HCT116 (cell line): ENCODE data around the gene TTC9B.

ENCODE experiments used
- CEBPB ChIP-seq: IDR thresholded peaks from 2 replicates; pipeline ENCODE4 v1.6.1; 2012; ENCODE audit warnings: low read depth
- CTCF ChIP-seq, 3 experiments: fragments of 200-600 bp in 1 of 3; sonication (generic) in 1 of 3; IDR thresholded peaks in 2 of 3; conservative IDR thresholded peaks in 1 of 3; 2 replicates each; pipeline ENCODE4 v1.5.1; 2012 to 2017; ENCODE audit warnings: low read depth in 2 of 3, low read length in 2 of 3, antibody characterized with exemption in 1 of 3, borderline replicate concordance in 1 of 3, control low read depth in 1 of 3, mild to moderate bottlenecking in 1 of 3, mixed read lengths in 1 of 3, mixed run types in 1 of 3, moderate library complexity in 1 of 3; ENCODE audit not compliant: insufficient read depth in 1 of 3
- EZH2 ChIP-seq: fragments of 200-600 bp; sonication (generic); IDR thresholded peaks from 2 replicates; pipeline ENCODE4 v1.6.1; 2017; ENCODE audit warnings: antibody characterized with exemption, mixed run types
- JUND ChIP-seq: IDR thresholded peaks from 2 replicates; pipeline ENCODE4 v1.6.1; 2012
- MAX ChIP-seq: IDR thresholded peaks from 2 replicates; pipeline ENCODE4 v1.6.1; 2012
- POLR2A ChIP-seq: IDR thresholded peaks from 2 replicates; pipeline ENCODE4 v1.7.0; 2011; ENCODE audit warnings: borderline replicate concordance; ENCODE audit not compliant: insufficient read depth, insufficient read length; ENCODE audit errors: extremely low read depth
- POLR2AphosphoS5 ChIP-seq: IDR thresholded peaks from 2 replicates; pipeline ENCODE4 v1.6.1; 2011; ENCODE audit warnings: mild to moderate bottlenecking, low read depth, low read length, moderate library complexity
- REST ChIP-seq: IDR thresholded peaks from 2 replicates; pipeline ENCODE4 v1.6.1; 2012; ENCODE audit warnings: low read depth
- SIN3A ChIP-seq: IDR thresholded peaks from 2 replicates; pipeline ENCODE4 v1.6.1; 2012; ENCODE audit warnings: low read depth
- SP1 ChIP-seq: IDR thresholded peaks from 2 replicates; pipeline ENCODE4 v1.6.1; 2012; ENCODE audit warnings: low read depth
- SRF ChIP-seq: IDR thresholded peaks from 2 replicates; pipeline ENCODE4 v1.6.1; 2012; ENCODE audit warnings: low read depth
- ZFX ChIP-seq: fragments of 450-650 bp; IDR thresholded peaks from 2 replicates; pipeline ENCODE4 v1.6.1; 2017
- ZNF274 ChIP-seq: fragments of 200-500 bp; sonication (Bioruptor generic); IDR thresholded peaks from 2 replicates; pipeline ENCODE4 v1.6.1; 2014; ENCODE audit warnings: mild to moderate bottlenecking, low read depth, low read length, inconsistent platforms

- no peak for TF ChIP-seq POLR2AphosphoS5
- TF ChIP-seq JUND, result no peak
- TF ChIP-seq CTCF (IDR thresholded peaks at IDR 0.05 in 2 of 3, conservative IDR thresholded peaks at IDR 0.05 in 1 of 3; ENCODE audit: borderline replicate concordance in 1 of 3, insufficient read depth in 1 of 3, low read depth in 2 of 3, low read length in 2 of 3), result no peak
- no peak for TF ChIP-seq ZFX
- TF ChIP-seq REST, result no peak
- TF ChIP-seq EZH2, result no peak
- TF ChIP-seq SP1, result no peak
- TF ChIP-seq SRF, result no peak
- no peak for TF ChIP-seq ZNF274
- no peak for TF ChIP-seq MAX
- TF ChIP-seq POLR2A, result no peak
- no peak for TF ChIP-seq CEBPB
- no peak for TF ChIP-seq SIN3A
Observed at GRCh38 chr19:40174092-40174491, 44.1 kb downstream of the TTC9B start.
